Tibial nerve (tissue), 4 donors: ENCODE data around the gene PSEN2. TPM values are rescaled to one million over a fixed set of nuclear protein-coding genes. Genes with fewer than 3 reads are reported as not detected.

Experiments used
- DNase-seq, 2 donors: peaks; one replicate each; pipeline ENCODE4 v3.0.0-alpha.2; 2019; ENCODE audit warnings: low spot score in 2 of 2
- H3K27ac ChIP-seq, 4 donors: fragments of 200-600 bp; sonication (generic) in 3 of 4; one replicate each; pipeline ENCODE4 v1.5.1; 2017 to 2019; ENCODE audit warnings: mild to moderate bottlenecking in 1 of 4
- H3K27me3 ChIP-seq, 2 donors: fragments of 200-600 bp; sonication (generic) in 1 of 2; one replicate each; pipeline versions ENCODE4 v1.5.1 to v1.6.0; 2017 to 2019
- H3K36me3 ChIP-seq, 3 donors: fragments of 200-600 bp; sonication (generic); one replicate each; pipeline ENCODE4 v1.5.1; 2018 to 2019
- H3K4me1 ChIP-seq, 4 donors: fragments of 200-600 bp; sonication (generic) in 3 of 4; one replicate each; pipeline ENCODE4 v1.5.1; 2017 to 2019
- H3K4me3 ChIP-seq, 4 donors: fragments of 200-600 bp; sonication (generic) in 3 of 4; one replicate each; pipeline ENCODE4 v1.5.1; 2017 to 2019; ENCODE audit warnings: mild to moderate bottlenecking in 1 of 4, moderate library complexity in 1 of 4
- H3K9me3 ChIP-seq, 4 donors: fragments of 200-600 bp; sonication (generic) in 3 of 4; one replicate each; pipeline ENCODE4 v1.5.1; 2017 to 2019
- CTCF ChIP-seq, 5 experiments: fragments of 200-600 bp in 3 of 5; fragments of 450-650 bp in 2 of 5; sonication (generic) in 3 of 5; IDR thresholded peaks; one replicate each; pipeline ENCODE4 v1.5.1; 2016 to 2019; ENCODE audit warnings: antibody characterized with exemption in 5 of 5, mild to moderate bottlenecking in 3 of 5, moderate library complexity in 2 of 5
- EP300 ChIP-seq, 2 donors: sonication (generic); formaldehyde crosslinking; IDR thresholded peaks; one replicate each; pipeline ENCODE4 v1.6.1; 2017; ENCODE audit warnings: antibody characterized with exemption in 2 of 2, mild to moderate bottlenecking in 1 of 2
- POLR2A ChIP-seq, 2 donors: fragments of 450-650 bp; IDR thresholded peaks; one replicate each; pipeline ENCODE4 v1.6.1; 2017; ENCODE audit warnings: antibody characterized with exemption in 2 of 2, mild to moderate bottlenecking in 2 of 2, moderate library complexity in 2 of 2
- WGBS, 2 donors: methylation state at CpG; one replicate each; pipeline ENCODE4 v1.1.5; 2018; 5-methylcytosine and 5-hydroxymethylcytosine counted together
- total RNA-seq, 4 donors: library from RNA; depleted of rRNA; stranded (reverse); fragments of >200 nt; gene quantifications; one replicate each; pipeline ENCODE4 v1.1.0, GENCODE V29; 2016

Gene PSEN2
- total RNA-seq, 4 donors from 2014 or later, result 30.8 to 49.2 (median 40.9) TPM

- Histone ChIP-seq H3K36me3 (peaks cover 3 to 94% (median 5%) of the 10 kb centered on the region in 3 donors), H3K27ac (no peak overlapping the region), H3K27me3 (no peaks in the 10 kb centered on the region), H3K4me3 (no peak overlapping the region), H3K9me3 (no peaks in the 10 kb centered on the region), H3K4me1 (no peaks in the 10 kb centered on the region)
- TF ChIP-seq EP300 (IDR thresholded peaks at IDR 0.05) (no peak), CTCF (IDR thresholded peaks at IDR 0.05) (no peak), POLR2A (IDR thresholded peaks at IDR 0.05) (no peak)
- 82 to 85% methylated on average over 12 of the region's 12 CpGs for WGBS, 2 donors
- no peak for DNase-seq
These were observed 19.4 kb downstream of the PSEN2 start for GRCh38 chr1:226889616-226890330.

- no peak overlapping the region for H3K4me3 ChIP-seq
- no peak overlapping the region for H3K27ac ChIP-seq
- no peaks in the 10 kb centered on the region for H3K9me3 ChIP-seq
- 86 to 89% methylated on average over 22 of the region's 22 CpGs for WGBS, 2 donors
- TF ChIP-seq POLR2A (IDR thresholded peaks at IDR 0.05) (no peak), EP300 (IDR thresholded peaks at IDR 0.05) (no peak), CTCF (IDR thresholded peaks at IDR 0.05) (no peak)
- H3K27me3 ChIP-seq, result no peaks in the 10 kb centered on the region
- no peaks in the 10 kb centered on the region for H3K4me1 ChIP-seq
- DNase-seq, result no peak
- peaks cover 3 to 95% (median 5%) of the 10 kb centered on the region in 3 donors for H3K36me3 ChIP-seq
These were observed 20.1 kb downstream of the PSEN2 start for GRCh38 chr1:226890331-226891108.

- no peak overlapping the region for H3K4me3 ChIP-seq
- H3K36me3 ChIP-seq, result peaks cover 3 to 97% (median 5%) of the 10 kb centered on the region in 3 donors
- no peak for TF ChIP-seq POLR2A (IDR thresholded peaks at IDR 0.05)
- no peak for TF ChIP-seq CTCF (IDR thresholded peaks at IDR 0.05)
- no peak for TF ChIP-seq EP300 (IDR thresholded peaks at IDR 0.05)
- DNase-seq, result no peak
- no peaks in the 10 kb centered on the region for H3K9me3 ChIP-seq
- H3K27ac ChIP-seq, result no peak overlapping the region
- WGBS, 2 donors, result 92 to 94% methylated on average over 7 to 11 of the region's 11 CpGs
- H3K27me3 ChIP-seq, result no peaks in the 10 kb centered on the region
- no peaks in the 10 kb centered on the region for H3K4me1 ChIP-seq
These were observed 20.9 kb downstream of the PSEN2 start for GRCh38 chr1:226891346-226891745.

GRCh38 chr1:226891846-226892523 is 21.6 kb downstream of the PSEN2 start:
- no peaks in the 10 kb centered on the region for H3K27me3 ChIP-seq
- H3K4me1 ChIP-seq, result no peaks in the 10 kb centered on the region
- 81 to 87% methylated on average over 17 of the region's 17 CpGs for WGBS, 2 donors
- peaks cover 3 to 97% (median 5%) of the 10 kb centered on the region in 3 donors for H3K36me3 ChIP-seq
- no peak overlapping the region for H3K27ac ChIP-seq
- H3K4me3 ChIP-seq, result no peak overlapping the region
- TF ChIP-seq EP300 (IDR thresholded peaks at IDR 0.05) (no peak), CTCF (IDR thresholded peaks at IDR 0.05) (no peak), POLR2A (IDR thresholded peaks at IDR 0.05) (no peak)
- no peaks in the 10 kb centered on the region for H3K9me3 ChIP-seq
- no peak for DNase-seq
